BLaER1 (cell line): ENCODE data around the gene PBX3.

ENCODE experiments used
- H3K27ac ChIP-seq: shearing (Covaris generic); formaldehyde crosslinking; 2 replicates; pipeline ENCODE4 v1.8.1; 2022
- H3K27me3 ChIP-seq: shearing (Covaris generic); formaldehyde crosslinking; 2 replicates; pipeline ENCODE4 v1.8.1; 2022
- H3K36me3 ChIP-seq: shearing (Covaris generic); formaldehyde crosslinking; 2 replicates; pipeline ENCODE4 v1.8.1; 2022
- H3K4me1 ChIP-seq: shearing (Covaris generic); formaldehyde crosslinking; 2 replicates; pipeline ENCODE4 v1.8.1; 2022
- H3K4me2 ChIP-seq: shearing (Covaris generic); formaldehyde crosslinking; 2 replicates; pipeline ENCODE4 v1.8.1; 2022
- H3K4me3 ChIP-seq: shearing (Covaris generic); formaldehyde crosslinking; 2 replicates; pipeline ENCODE4 v1.8.1; 2022
- H3K9ac ChIP-seq: shearing (Covaris generic); formaldehyde crosslinking; 2 replicates; pipeline ENCODE4 v1.8.1; 2022
- H3K9me3 ChIP-seq: shearing (Covaris generic); formaldehyde crosslinking; 2 replicates; pipeline ENCODE4 v1.8.1; 2022
- H4K20me1 ChIP-seq: shearing (Covaris generic); formaldehyde crosslinking; 2 replicates; pipeline ENCODE4 v1.8.1; 2022
- Cebpa-rat ChIP-seq: shearing (Covaris generic); IDR thresholded peaks from 2 replicates; pipeline ENCODE4 v1.8.1; 2022

PBX3 gene

GRCh38 chr9:125992557-125992956, 245.4 kb downstream of the PBX3 start:
- no peak for TF ChIP-seq Cebpa-rat
- no peaks in the 10 kb centered on the region for H3K36me3 ChIP-seq
- H4K20me1 ChIP-seq, result no peaks in the 10 kb centered on the region
- peak overlapping the region; percentile 36; the same call in 1 of the 2 replicates for H3K27ac ChIP-seq
- H3K4me1 ChIP-seq, result peaks cover 22% of the 10 kb centered on the region
- H3K4me2 ChIP-seq, result peak overlapping the region; percentile 63
- no peak overlapping the region for H3K4me3 ChIP-seq
- no peak overlapping the region for H3K9ac ChIP-seq
- no peaks in the 10 kb centered on the region for H3K9me3 ChIP-seq
- H3K27me3 ChIP-seq, result no peaks in the 10 kb centered on the region

- H4K20me1 ChIP-seq, result no peaks in the 10 kb centered on the region
- no peaks in the 10 kb centered on the region for H3K36me3 ChIP-seq
- no peaks in the 10 kb centered on the region for H3K27me3 ChIP-seq
- no peak overlapping the region for H3K4me3 ChIP-seq
- H3K27ac ChIP-seq, result no peak overlapping the region
- TF ChIP-seq Cebpa-rat, result no peak
- peaks cover 22% of the 10 kb centered on the region for H3K4me1 ChIP-seq
- no peaks in the 10 kb centered on the region for H3K9me3 ChIP-seq
- no peak overlapping the region for H3K4me2 ChIP-seq
- no peak overlapping the region for H3K9ac ChIP-seq
Measured at GRCh38 chr9:125993466-125993865, 246.3 kb downstream of the PBX3 start.

DNA sequence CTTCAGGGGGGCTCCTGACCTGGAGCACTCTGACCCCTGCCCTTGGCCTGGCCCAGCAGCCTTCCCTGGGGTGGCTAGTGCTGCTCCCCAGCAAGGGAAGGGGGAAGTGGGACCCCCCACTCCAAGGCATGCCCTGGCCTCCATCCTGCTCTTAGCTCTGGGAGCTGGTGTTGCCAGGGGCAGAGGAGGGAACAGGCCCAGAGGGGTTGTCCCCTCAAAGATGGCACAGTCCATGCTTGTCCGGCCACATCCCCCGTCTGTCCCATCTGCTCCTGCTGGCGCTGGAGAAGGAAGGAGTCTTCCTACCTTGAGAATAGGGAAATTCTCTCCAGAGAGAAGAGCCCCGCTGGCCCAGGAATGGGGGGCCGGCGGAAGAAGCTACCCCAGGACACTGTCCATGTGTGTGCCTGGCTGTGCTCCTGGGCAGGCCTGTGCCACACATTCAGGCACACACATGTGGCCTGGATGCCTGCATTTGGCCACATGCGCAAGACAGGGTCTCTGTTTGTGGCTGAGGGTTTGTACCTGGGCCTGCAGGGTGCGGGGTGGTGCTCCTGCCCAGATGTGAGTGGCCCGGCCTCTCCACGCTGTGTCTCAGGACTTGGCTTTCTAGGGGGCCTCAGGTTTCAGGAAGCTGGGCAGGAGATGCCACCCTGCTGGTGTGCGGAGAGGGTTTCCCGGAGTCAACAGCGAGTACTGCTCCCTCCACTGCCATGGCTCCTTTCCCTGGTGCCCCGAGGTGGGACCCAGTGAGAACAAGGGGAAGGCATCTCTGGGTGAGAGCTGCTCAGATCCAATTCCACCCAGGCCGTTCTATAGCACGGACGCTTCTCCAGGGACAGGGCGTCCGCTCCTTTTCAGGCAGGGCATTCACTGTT, 247.1 kb downstream of the PBX3 start:
- Histone ChIP-seq H3K4me2 (peak overlapping the region; percentile 49), H3K4me1 (peaks cover 22% of the 10 kb centered on the region), H4K20me1 (no peaks in the 10 kb centered on the region), H3K9ac (no peak overlapping the region), H3K4me3 (no peak overlapping the region), H3K27me3 (no peaks in the 10 kb centered on the region), H3K27ac (no peak overlapping the region), H3K9me3 (no peaks in the 10 kb centered on the region), H3K36me3 (no peaks in the 10 kb centered on the region)
- TF ChIP-seq Cebpa-rat, result no peak

GRCh38 chr9:125995006-125995405, 247.8 kb downstream of the PBX3 start:
- Histone ChIP-seq H3K36me3 (no peaks in the 10 kb centered on the region), H3K4me1 (peaks cover 22% of the 10 kb centered on the region), H3K9ac (no peak overlapping the region), H3K27ac (no peak overlapping the region), H4K20me1 (no peaks in the 10 kb centered on the region), H3K9me3 (no peaks in the 10 kb centered on the region), H3K4me3 (no peak overlapping the region), H3K27me3 (no peaks in the 10 kb centered on the region), H3K4me2 (peak overlapping the region; percentile 49)
- TF ChIP-seq Cebpa-rat, result no peak

DNA sequence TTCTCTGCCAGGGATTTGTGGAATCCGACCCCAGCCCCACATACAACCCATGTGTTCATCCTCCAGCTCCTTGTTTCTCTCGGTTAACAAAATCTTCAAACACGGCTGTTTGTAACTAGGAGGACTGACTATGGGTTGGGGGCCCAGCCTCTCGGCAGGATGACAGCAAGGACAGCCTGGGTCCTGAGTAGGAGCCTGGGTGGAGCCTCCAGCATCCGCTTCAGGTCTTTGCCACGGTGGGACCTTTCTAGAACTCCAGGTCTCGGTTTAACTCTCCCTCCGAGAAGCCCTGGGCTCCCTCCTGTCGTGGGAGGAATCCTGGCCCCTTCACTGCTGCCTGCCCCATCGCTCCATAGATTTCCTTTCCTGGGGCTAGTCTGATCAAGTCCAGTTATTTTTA, 248.5 kb downstream of the PBX3 start:
- no peak overlapping the region for H3K4me2 ChIP-seq

GRCh38 chr9:125996791-125997190, 249.6 kb downstream of the PBX3 start:
- no peak overlapping the region for H3K9ac ChIP-seq
- no peaks in the 10 kb centered on the region for H3K9me3 ChIP-seq
- H3K4me1 ChIP-seq, result peaks cover 21% of the 10 kb centered on the region
- no peak overlapping the region for H3K4me3 ChIP-seq
- TF ChIP-seq Cebpa-rat, result no peak
- no peaks in the 10 kb centered on the region for H3K27me3 ChIP-seq
- H3K4me2 ChIP-seq, result no peak overlapping the region
- no peak overlapping the region for H3K27ac ChIP-seq
- H4K20me1 ChIP-seq, result no peaks in the 10 kb centered on the region
- no peaks in the 10 kb centered on the region for H3K36me3 ChIP-seq

More for the DNA sequence above, 248.5 kb downstream of the PBX3 start:
- no peaks in the 10 kb centered on the region for H3K27me3 ChIP-seq
- H4K20me1 ChIP-seq, result no peaks in the 10 kb centered on the region
- H3K9ac ChIP-seq, result no peak overlapping the region
- no peak for TF ChIP-seq Cebpa-rat
- H3K4me3 ChIP-seq, result no peak overlapping the region
- peaks cover 22% of the 10 kb centered on the region for H3K4me1 ChIP-seq
- no peaks in the 10 kb centered on the region for H3K9me3 ChIP-seq
- H3K36me3 ChIP-seq, result no peaks in the 10 kb centered on the region
- H3K27ac ChIP-seq, result no peak overlapping the region

DNA sequence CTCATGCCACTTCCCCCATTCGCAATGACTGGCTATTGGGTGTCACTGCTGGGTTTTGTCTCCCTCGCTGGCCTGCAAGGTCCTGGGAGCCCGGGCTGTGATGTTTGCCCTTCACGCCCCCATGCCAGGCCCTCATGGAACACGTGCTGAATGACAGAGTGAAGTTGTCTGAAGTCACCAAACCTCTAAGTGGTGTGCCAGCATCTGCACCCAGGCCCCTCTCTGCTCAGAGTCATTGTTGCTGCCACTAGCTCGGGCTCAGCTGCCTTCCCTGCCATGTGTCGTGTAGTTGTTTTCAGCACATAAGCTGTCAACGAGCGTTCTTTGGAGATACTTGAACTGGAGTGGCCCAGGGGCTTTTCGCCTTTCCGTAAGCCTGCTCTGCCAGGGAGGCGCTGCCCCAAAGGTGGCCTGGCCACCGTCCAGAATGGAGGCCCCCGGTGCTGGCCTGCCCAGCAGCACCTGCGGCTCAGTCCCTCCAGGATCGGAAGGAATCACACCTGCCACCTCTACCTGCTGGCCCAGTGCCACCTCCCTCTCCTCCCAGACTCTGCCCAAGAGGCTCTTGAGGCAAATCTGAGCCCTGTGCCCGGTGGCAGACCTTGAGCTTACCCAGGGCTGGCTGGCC, 250.1 kb downstream of the PBX3 start:
- no peaks in the 10 kb centered on the region for H3K36me3 ChIP-seq
- no peaks in the 10 kb centered on the region for H4K20me1 ChIP-seq
- H3K27me3 ChIP-seq, result no peaks in the 10 kb centered on the region
- H3K4me2 ChIP-seq, result no peak overlapping the region
- H3K4me3 ChIP-seq, result no peak overlapping the region
- no peaks in the 10 kb centered on the region for H3K9me3 ChIP-seq
- no peak for TF ChIP-seq Cebpa-rat
- H3K27ac ChIP-seq, result no peak overlapping the region
- peaks cover 16% of the 10 kb centered on the region for H3K4me1 ChIP-seq
- H3K9ac ChIP-seq, result no peak overlapping the region

DNA sequence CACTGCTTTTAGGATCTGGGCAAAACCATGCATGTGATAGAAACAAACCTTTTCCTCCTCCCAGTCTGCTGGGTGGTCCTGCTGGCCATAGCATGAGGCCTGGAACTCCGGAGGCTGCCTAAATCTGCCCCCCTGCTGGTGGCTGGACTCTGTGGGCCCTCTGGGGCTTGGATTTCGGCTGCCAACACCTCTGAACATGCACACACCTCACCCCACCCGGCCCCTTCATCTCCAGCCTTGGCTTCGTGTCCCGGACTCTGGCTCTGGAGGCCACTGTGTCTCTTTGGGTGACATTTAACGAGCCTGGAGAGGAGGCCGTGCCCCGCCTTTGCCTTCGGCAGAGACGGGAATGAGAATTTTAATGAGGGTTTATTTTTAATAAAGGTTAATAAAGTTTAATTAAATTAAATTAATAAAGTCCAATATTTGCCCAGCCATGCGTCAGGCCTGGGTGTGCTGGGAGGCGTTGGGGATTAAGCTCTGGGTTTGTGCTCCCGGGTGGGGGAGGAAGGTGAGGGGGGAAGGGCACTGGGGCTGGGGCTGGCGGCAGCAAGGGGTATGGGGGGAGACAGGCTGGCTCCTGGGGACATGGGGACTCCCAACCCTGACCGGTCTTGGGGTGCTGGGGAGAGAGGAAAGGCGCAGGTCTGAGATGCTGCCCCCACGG, 251.8 kb downstream of the PBX3 start:
- Histone ChIP-seq H3K36me3 (no peaks in the 10 kb centered on the region), H4K20me1 (no peaks in the 10 kb centered on the region), H3K27ac (no peak overlapping the region), H3K9me3 (no peaks in the 10 kb centered on the region), H3K9ac (no peak overlapping the region), H3K27me3 (no peaks in the 10 kb centered on the region), H3K4me2 (no peak overlapping the region), H3K4me1 (peaks cover 10% of the 10 kb centered on the region), H3K4me3 (no peak overlapping the region)
- TF ChIP-seq Cebpa-rat, result no peak

DNA sequence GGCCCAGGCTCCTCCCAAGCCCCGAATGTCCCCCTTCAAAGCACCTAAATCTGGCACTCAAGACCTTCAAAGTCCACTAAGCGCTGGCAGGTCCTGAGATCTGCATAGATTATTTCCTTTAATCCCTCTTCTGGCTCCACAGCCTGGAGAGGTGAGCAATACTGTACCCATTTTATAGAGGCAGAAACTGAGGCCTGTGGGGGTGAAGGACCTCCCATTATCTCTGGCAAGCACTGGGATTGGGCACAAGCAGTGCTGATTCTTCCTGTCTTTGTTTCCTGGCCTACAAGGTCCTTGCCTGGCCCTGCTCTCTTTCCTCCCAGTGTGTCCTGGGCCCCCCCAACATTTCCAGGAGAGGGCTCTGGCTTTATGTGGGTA, 252.3 kb downstream of the PBX3 start:
- H3K9ac ChIP-seq, result no peak overlapping the region
- H3K4me1 ChIP-seq, result peaks cover 6% of the 10 kb centered on the region
- no peaks in the 10 kb centered on the region for H3K9me3 ChIP-seq
- no peak overlapping the region for H3K27ac ChIP-seq
- H3K4me3 ChIP-seq, result no peak overlapping the region
- no peak for TF ChIP-seq Cebpa-rat
- no peaks in the 10 kb centered on the region for H4K20me1 ChIP-seq
- no peaks in the 10 kb centered on the region for H3K27me3 ChIP-seq
- no peaks in the 10 kb centered on the region for H3K36me3 ChIP-seq
- H3K4me2 ChIP-seq, result no peak overlapping the region

GRCh38 chr9:126000256-126000655, 253.1 kb downstream of the PBX3 start:
- Histone ChIP-seq H3K9ac (no peak overlapping the region), H3K9me3 (no peaks in the 10 kb centered on the region), H3K36me3 (no peaks in the 10 kb centered on the region), H3K27ac (no peak overlapping the region), H3K27me3 (no peaks in the 10 kb centered on the region), H3K4me2 (no peak overlapping the region), H3K4me1 (no peaks in the 10 kb centered on the region), H4K20me1 (no peaks in the 10 kb centered on the region), H3K4me3 (no peak overlapping the region)
- TF ChIP-seq Cebpa-rat, result no peak
